WTC11 (cell line): ENCODE measurements around the gene COLQ.

ENCODE experiments used
- ATF1 ChIP-seq: sonication (generic); formaldehyde crosslinking; IDR thresholded peaks from 2 replicates; pipeline ENCODE4 v1.8.1; 2023; ENCODE audit warnings: mild to moderate bottlenecking, moderate library complexity, missing genetic modification reagents
- CREM ChIP-seq: sonication (generic); formaldehyde crosslinking; IDR thresholded peaks from 2 replicates; pipeline ENCODE4 v1.8.1; 2022; ENCODE audit warnings: mild to moderate bottlenecking, missing genetic modification reagents, moderate library complexity
- CTCF ChIP-seq: fragments of 200-600 bp; IDR thresholded peaks from 2 replicates; pipeline ENCODE4 v1.8.0; 2022; ENCODE audit warnings: antibody characterized with exemption
- ELF4 ChIP-seq: sonication (generic); formaldehyde crosslinking; IDR thresholded peaks from 2 replicates; pipeline ENCODE4 v1.8.1; 2022; ENCODE audit warnings: low read depth, mild to moderate bottlenecking, moderate library complexity, missing genetic modification reagents
- EMX1 ChIP-seq: fragments of 250-450 bp; sonication (Bioruptor Pico); IDR thresholded peaks from 2 replicates; pipeline ENCODE4 v1.8.0; 2021; ENCODE audit warnings: mild to moderate bottlenecking
- ESRRA ChIP-seq: sonication (generic); formaldehyde crosslinking; IDR thresholded peaks from 2 replicates; pipeline ENCODE4 v1.8.1; 2022; ENCODE audit warnings: mild to moderate bottlenecking, missing genetic modification reagents, borderline replicate concordance
- ETV6 ChIP-seq: sonication (generic); formaldehyde crosslinking; IDR thresholded peaks from 2 replicates; pipeline ENCODE4 v1.8.1; 2022; ENCODE audit warnings: mild to moderate bottlenecking, missing genetic modification reagents
- NR1H2 ChIP-seq: sonication (generic); formaldehyde crosslinking; IDR thresholded peaks from 2 replicates; pipeline ENCODE4 v1.9.0; 2021; ENCODE audit warnings: mild to moderate bottlenecking, moderate library complexity, missing genetic modification reagents
- TCF7 ChIP-seq: sonication (generic); formaldehyde crosslinking; IDR thresholded peaks from 2 replicates; pipeline ENCODE4 v1.8.0; 2022; ENCODE audit warnings: mild to moderate bottlenecking, low read depth, missing genetic modification reagents, moderate library complexity
- TEAD4 ChIP-seq: sonication (generic); formaldehyde crosslinking; IDR thresholded peaks from 2 replicates; pipeline ENCODE4 v1.8.0; 2022; ENCODE audit warnings: mild to moderate bottlenecking, missing genetic modification reagents
- USF2 ChIP-seq: sonication (generic); formaldehyde crosslinking; IDR thresholded peaks from 2 replicates; pipeline ENCODE4 v1.8.1; 2023; ENCODE audit warnings: mild to moderate bottlenecking, missing genetic modification reagents, moderate library complexity
- ZNF121 ChIP-seq: sonication (generic); formaldehyde crosslinking; IDR thresholded peaks from 2 replicates; pipeline ENCODE4 v1.8.0; 2023; ENCODE audit warnings: missing genetic modification reagents

- no peak for TF ChIP-seq CTCF
- TF ChIP-seq ZNF121 (CRISPR knock-in tag) = no peak
- TF ChIP-seq ETV6 = no peak
- TF ChIP-seq ATF1 (CRISPR knock-in tag) = no peak
- TF ChIP-seq TEAD4 = no peak
- no peak for TF ChIP-seq NR1H2 (CRISPR knock-in tag)
- TF ChIP-seq USF2 (CRISPR knock-in tag) = no peak
- no peak for TF ChIP-seq TCF7 (CRISPR knock-in tag)
- TF ChIP-seq CREM (CRISPR knock-in tag) = no peak
- TF ChIP-seq ELF4 (CRISPR knock-in tag) = no peak
- TF ChIP-seq EMX1 (CRISPR knock-in tag) = no peak
- no peak for TF ChIP-seq ESRRA (CRISPR knock-in tag)
These were observed 80.6 kb downstream of the COLQ start for GRCh38 chr3:15440891-15441290.
